ENCODE measurements around the gene WNT2B. TPM values are rescaled to one million over a fixed set of nuclear protein-coding genes. Genes with fewer than 3 reads are reported as not detected.

WNT2B gene
- polyA plus RNA-seq, 1 of the 3 experiments (the other 2 are of a cell fraction), result 4.3 TPM

DNA sequence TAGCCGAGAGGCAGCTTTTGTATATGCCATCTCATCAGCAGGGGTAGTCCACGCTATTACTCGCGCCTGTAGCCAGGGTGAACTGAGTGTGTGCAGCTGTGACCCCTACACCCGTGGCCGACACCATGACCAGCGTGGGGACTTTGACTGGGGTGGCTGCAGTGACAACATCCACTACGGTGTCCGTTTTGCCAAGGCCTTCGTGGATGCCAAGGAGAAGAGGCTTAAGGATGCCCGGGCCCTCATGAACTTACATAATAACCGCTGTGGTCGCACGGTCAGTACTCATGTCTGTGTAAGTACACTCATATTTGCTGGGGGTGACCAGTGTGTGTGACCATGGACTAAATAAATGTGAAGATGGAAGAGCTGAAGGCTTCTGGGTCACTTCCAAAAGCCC, 7.4 kb downstream of the WNT2B start:
- CTCF ChIA-PET, result interaction anchor here (1.1 to 2.1 kb wide), 4 partner anchors 11 to 50 kb away, joined by 3 to 8 read pairs (median 3); no protein-coding TSS in a partner anchor
- Histone ChIP-seq H3K9me3 (no peaks in the 10 kb centered on the region), H3K4me1 (ENCODE audit: control insufficient read depth in 1 of 2, insufficient read depth in 2 of 2, low read depth in 1 of 2, low read length in 1 of 2) (no peaks in the 10 kb centered on the region), H3K9ac (no peak overlapping the region), H3K79me2 (ENCODE audit: insufficient read depth) (no peaks in the 10 kb centered on the region), H3K9me2 (no peaks in the 10 kb centered on the region), H3K4me2 (no peak overlapping the region), H3K27me3 (ENCODE audit: insufficient read depth) (no peaks in the 10 kb centered on the region), H3K36me3 (replicated peaks in 1 of 2; ENCODE audit: control insufficient read depth in 1 of 2, insufficient read depth in 2 of 2, low read length in 1 of 2) (no peaks in the 10 kb centered on the region), H3K27ac (ENCODE audit: low read depth in 2 of 2, low read length in 1 of 2) (no peak overlapping the region), H3F3A (replicated peaks; ENCODE audit: insufficient read depth) (no peaks in the 10 kb centered on the region), H2AFZ (ENCODE audit: low read depth) (no peak overlapping the region), H4K20me1 (ENCODE audit: insufficient read depth) (no peaks in the 10 kb centered on the region), H3K4me3 (ENCODE audit: low read depth in 2 of 2, low read length in 1 of 2) (no peak overlapping the region)
- POLR2A ChIA-PET, result no interaction called here
- TF ChIP-seq RFX5 (IDR thresholded peaks at IDR 0.05; ENCODE audit: low read length) (no peak), FOXM1 (IDR thresholded peaks at IDR 0.05; ENCODE audit: low read depth) (no peak), USF2 (IDR thresholded peaks at IDR 0.05; ENCODE audit: borderline replicate concordance, low read depth, low read length) (no peak), MXI1 (IDR thresholded peaks at IDR 0.05; ENCODE audit: low read depth, low read length) (no peak), EP300 (IDR thresholded peaks at IDR 0.05; ENCODE audit: borderline replicate concordance in 1 of 2, low read depth in 1 of 2, low read length in 1 of 2) (no peak), RXRA (IDR thresholded peaks at IDR 0.05; ENCODE audit: borderline replicate concordance, low read depth) (no peak), SMC3 (IDR thresholded peaks at IDR 0.05; ENCODE audit: low read depth, low read length) (no peak)
- TF ChIP-seq, protein P1, sequence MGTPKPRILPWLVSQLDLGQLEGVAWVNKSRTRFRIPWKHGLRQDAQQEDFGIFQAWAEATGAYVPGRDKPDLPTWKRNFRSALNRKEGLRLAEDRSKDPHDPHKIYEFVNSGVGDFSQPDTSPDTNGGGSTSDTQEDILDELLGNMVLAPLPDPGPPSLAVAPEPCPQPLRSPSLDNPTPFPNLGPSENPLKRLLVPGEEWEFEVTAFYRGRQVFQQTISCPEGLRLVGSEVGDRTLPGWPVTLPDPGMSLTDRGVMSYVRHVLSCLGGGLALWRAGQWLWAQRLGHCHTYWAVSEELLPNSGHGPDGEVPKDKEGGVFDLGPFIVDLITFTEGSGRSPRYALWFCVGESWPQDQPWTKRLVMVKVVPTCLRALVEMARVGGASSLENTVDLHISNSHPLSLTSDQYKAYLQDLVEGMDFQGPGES (IDR thresholded peaks at IDR 0.05; ENCODE audit: low read depth, low read length), result no peak
- 89% methylated on average over 10 of the region's 14 CpGs for WGBS (ENCODE audit: low lambda C conversion rate)
- no peak for DNase-seq

DNA sequence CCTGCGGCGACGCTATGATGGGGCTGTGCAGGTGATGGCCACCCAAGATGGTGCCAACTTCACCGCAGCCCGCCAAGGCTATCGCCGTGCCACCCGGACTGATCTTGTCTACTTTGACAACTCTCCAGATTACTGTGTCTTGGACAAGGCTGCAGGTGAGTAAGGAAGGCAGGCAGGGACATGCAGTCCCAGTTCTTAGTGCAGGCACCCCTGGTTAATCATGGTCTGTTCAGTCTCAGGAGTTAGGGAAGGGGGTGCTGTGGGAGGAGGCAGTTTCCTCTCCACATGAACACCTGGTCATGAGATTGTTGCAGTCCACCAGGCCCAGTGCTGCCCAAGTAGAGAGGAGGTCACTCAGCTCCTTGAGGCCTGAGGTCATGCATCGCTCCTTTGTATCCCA, 8.5 kb downstream of the WNT2B start:
- ChIA-PET POLR2A (no interaction called here), CTCF (interaction anchor here (1.0 to 1.1 kb wide), 2 partner anchors 14 to 15 kb away, joined by 3 read pairs; no protein-coding TSS in a partner anchor)
- H3K4me1 ChIP-seq (ENCODE audit: control insufficient read depth in 1 of 2, insufficient read depth in 2 of 2, low read depth in 1 of 2, low read length in 1 of 2), result peaks cover 0 to 3% of the 10 kb centered on the region in 2 experiments; a peak in 2 of 4 replicates

More for the DNA sequence above, 8.5 kb downstream of the WNT2B start:
- Histone ChIP-seq H2AFZ (ENCODE audit: low read depth) (no peak overlapping the region), H3F3A (replicated peaks; ENCODE audit: insufficient read depth) (peaks cover 4% of the 10 kb centered on the region), H3K4me3 (ENCODE audit: low read depth in 2 of 2, low read length in 1 of 2) (no peak overlapping the region), H3K4me2 (no peak overlapping the region), H3K9ac (no peak overlapping the region), H3K9me3 (no peaks in the 10 kb centered on the region), H3K9me2 (no peaks in the 10 kb centered on the region), H3K27ac (ENCODE audit: low read depth in 2 of 2, low read length in 1 of 2) (no peak overlapping the region), H4K20me1 (ENCODE audit: insufficient read depth) (no peaks in the 10 kb centered on the region), H3K79me2 (ENCODE audit: insufficient read depth) (no peaks in the 10 kb centered on the region), H3K27me3 (ENCODE audit: insufficient read depth) (no peaks in the 10 kb centered on the region), H3K36me3 (replicated peaks in 1 of 2; ENCODE audit: control insufficient read depth in 1 of 2, insufficient read depth in 2 of 2, low read length in 1 of 2) (no peaks in the 10 kb centered on the region)
- WGBS (ENCODE audit: low lambda C conversion rate), result 100% methylated on average over 4 of the region's 9 CpGs
- TF ChIP-seq EZH2phosphoT487 (IDR thresholded peaks at IDR 0.05; ENCODE audit: borderline replicate concordance, low read depth) (no peak), MEF2A (IDR thresholded peaks at IDR 0.05; ENCODE audit: borderline replicate concordance, low read depth) (no peak), REST (IDR thresholded peaks at IDR 0.05; ENCODE audit: low read depth, low read length) (no peak), RAD21 (IDR thresholded peaks at IDR 0.05; ENCODE audit: low read length) (no peak), TCF12 (IDR thresholded peaks at IDR 0.05) (no peak), USF1 (IDR thresholded peaks at IDR 0.05; ENCODE audit: borderline replicate concordance, low read depth) (no peak), JUND (IDR thresholded peaks at IDR 0.05) (no peak), RFX5 (IDR thresholded peaks at IDR 0.05; ENCODE audit: low read length) (no peak), FOXJ3 (CRISPR knock-in tag; IDR thresholded peaks at IDR 0.05) (no peak), SIN3A (IDR thresholded peaks at IDR 0.05; ENCODE audit: borderline replicate concordance, low read depth, low read length) (no peak), RCOR1 (IDR thresholded peaks at IDR 0.05; ENCODE audit: low read length) (no peak), RXRA (IDR thresholded peaks at IDR 0.05; ENCODE audit: borderline replicate concordance, low read depth) (no peak)
- DNase-seq, result no peak
